ENCODE data around the gene ZNF513.
A peak's percentile ranks its signal among the peaks of the same experiment; 100 is the strongest.

The ZNF513 gene

DNA sequence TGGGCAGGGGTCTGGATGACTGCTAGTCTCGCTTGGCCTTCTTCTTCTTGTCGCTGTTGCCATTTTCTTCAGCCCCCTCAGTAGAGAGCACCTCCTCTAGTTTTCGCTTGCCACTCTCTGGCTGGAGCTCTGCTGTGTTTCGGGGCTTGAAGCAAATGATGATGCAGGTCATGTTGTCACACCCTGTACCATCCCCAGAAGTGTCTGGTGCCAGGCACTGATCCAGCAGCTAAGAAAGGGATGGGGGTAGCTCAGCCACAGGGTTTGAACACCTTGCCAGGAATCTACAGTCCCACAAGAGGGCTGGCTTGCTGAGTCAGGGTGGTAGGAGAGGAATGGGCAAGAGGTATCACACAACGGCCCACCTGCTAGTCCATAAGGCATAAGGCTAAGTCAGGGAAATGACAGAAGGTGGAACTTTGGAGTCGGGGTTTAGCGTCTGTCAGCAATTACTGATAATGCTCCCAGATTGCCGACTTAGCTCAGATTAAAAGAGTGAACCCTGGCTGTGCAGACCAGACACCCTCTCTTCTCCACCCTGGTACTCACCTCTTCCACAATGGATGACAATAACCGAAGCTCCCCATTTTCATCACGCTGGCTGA is 1.1 kb upstream of the ZNF513 start:
- no peak for DNase-seq

DNA sequence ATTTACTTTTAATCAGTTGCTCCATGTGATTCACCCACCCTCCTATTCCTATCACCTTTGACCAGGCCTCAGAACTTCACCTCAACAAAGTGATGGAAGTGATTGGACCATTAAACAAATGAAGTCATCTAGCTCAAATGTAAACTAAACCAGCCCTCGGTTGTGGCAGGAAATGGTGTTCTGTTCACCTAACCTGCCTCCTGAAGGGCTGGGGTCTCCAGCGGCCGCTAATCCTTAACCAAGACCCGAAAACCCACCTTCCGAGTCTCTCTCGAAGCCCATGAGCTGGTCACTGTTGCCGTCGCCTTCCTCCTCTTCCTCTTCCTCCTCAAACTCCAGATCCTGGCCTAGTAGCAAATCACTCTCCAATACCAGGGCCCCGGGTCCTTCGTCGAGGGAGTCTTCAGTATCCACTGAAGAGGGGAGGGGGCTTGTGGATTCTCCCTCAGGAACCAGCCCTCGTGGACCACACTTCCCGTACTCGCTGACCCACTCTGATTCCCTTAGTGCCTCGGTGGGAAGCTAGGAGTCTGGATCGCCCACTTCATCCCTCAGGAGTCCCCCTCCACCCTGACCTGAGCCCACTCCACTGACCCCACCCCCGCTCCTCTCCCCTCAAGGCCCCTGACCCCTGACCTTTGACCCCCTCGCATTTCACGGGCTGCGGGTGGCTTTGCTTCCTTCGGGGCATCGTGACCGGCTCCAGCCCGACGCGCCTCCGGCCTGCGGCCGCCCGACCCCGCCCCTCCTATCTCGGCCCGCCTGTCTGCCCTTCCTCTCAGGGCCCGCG is 503 bp downstream of the ZNF513 start:
- peak in 1 of 2 experiments; percentile 61 for DNase-seq

DNA sequence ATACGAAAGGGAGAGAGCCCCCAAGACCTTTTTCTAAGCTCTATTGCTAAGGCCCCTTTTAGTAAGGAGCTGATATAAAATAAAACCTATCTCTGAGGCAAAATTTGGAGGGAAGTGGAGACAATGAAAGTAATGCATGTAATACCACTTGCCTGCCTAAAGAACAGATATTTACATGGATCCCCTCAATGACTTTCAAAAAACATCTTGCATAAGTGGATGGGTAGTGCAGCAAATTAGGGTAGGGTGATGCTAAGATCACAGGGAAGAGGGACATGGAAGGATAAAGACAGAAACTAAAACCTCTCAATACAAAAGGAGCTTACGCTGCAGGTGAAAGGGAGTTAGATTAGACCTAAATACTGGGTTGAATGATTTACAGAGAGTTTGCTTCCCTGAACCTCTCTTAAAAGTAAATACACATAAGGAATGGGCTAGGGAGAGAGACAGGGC is 1.1 kb downstream of the ZNF513 start:
- no peak for DNase-seq

DNA sequence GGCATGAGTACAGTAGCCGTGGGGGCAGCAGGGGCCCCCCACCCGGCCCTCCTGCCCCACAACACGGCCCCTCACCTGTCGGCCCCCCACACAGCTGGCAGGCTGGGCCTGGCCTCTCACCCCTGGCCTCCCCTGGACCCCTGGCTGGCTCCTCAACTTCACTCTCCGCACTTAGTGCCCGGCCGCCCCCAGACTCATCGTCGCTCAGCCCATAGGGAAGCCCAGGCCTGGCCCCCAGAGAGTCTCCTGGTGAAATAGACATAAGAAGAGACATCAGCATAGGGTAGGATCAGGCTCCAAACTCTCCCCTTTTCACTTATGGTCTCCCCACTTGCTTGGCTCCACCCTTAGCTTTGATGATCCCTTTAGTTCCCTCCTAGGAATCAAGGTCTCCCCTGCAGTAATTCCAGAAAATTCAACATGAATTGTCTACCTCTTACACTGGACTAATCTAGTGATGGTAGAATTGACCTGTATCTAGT is 1.7 kb downstream of the ZNF513 start:
- no peak for DNase-seq

DNA sequence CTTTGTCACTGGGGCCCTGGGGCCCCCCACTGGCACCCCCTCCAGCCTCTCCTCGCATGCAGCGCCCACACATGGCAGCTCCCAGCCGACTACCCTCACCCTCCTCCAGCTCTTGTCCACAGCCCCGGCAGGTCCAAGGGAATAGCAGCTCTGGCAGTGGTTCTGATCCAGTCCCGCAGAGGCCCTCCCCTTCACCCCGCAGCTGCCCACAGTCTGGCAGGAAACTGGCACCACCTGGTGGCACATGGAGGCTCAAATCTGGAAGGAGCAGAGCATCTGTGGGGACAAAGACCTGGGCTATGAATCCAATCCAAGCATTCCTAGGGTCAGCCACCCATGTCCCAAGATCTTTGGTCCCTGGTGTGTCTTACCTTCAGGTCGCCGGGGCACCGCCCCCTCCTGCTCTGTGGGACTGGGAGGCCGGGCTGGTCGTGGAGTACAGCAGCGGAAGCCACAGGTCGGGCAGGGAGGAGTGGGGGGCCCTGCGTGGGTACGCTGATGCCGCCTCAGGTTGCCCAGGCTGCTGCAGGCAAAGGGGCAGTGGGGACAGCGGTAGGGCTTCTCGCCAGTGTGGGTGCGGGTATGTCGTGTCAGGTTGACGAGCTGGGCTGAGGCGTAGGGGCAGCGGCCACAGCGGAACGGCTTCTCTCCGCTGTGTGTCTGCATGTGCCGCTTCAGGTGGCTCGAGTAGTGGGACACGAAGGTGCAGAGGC is 2.3 kb downstream of the ZNF513 start:
- peak in 1 of 2 experiments; percentile 8 for DNase-seq

DNA sequence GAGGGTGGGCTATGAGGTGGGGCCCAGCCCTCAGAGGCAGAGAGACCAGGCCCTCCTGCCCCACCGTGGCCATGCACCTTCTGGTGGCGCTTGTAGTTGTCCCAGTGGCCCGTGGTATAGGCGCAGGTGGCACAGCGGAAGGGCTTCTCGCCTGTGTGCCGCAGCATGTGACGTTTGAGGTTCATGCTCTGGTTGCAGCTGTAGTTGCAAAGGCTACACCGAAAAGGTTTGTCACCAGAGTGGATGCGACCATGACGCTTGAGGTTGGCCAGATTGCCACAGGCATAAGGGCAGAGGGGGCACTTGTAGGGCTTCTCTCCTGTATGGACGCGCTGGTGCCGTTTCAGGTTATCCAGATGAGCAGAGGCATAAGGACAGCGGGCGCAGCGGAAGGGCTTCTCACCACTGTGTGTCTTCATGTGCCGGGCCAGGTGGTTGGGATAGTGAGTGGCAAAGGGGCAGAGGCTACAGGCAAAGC is 2.9 kb downstream of the ZNF513 start:
- DNase-seq = no peak

DNA sequence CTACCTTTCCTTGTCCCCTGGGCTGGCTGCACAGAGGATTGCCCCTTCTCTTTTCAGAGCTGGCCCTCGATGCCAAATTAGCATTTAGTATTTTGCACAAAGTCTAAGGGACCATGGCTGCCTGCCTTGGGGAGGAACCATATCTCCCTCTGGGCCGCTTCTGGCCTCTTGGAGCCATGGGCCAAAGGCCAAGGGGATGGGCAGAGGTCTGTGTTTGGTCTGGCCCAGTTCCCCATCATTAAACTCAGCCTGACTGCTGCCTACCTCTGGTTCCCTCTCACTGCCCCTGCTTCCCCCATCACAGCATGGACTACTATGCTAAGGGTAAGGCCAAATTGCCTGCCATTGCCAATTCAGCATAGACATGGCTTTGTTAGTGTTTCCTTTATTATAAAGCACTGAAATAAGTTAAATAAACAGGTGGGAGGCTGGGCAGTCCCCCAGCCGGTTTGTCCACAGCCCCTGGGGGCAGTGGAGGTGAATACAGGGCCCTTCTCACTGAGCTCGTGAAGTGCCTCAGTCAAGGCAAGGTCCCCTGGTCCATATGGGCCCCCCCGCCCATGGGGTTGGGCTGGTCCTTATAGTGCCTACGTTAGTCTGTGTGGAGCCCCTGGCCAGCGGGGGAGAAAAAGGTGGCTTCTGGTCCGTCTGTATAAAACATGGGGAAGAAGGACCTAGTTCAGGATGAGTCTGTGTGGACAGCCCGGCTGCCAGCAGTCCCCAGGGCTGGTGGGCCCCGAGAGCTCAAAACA is 3.5 kb downstream of the ZNF513 start:
- DNase-seq = no peak

DNA sequence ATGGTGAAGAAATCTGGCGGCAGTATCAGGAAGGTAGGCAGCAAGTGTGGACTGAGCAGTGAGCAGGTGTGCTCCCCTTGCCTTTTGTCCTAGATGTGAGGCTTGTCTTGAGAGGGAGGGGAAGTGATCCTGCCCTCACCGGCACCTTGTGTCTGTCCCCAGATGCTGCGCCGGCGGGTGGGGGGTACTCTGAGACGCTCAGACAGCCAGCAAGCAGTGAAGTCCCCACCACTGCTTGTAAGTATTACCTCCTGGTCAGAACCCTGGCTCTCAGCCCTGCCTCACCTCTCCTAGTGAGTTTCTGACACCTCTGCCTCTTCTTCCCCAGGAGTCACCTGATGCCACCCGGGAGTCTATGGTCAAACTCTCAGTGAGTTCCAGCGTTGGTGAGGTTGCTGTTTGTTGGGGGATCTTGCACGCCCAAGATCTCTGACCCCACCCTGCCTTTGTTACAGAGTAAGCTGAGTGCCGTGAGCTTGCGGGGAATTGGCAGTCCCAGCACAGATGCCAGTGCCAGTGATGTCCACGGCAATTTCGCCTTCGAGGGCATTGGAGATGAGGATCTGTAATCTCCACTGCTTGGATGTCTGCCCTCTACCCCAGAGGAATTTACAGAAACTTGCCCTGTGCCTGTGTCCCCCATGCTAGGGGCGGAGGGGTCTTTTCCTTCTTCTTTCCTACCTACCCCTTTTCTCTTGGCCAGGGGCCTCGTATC is 4.2 kb downstream of the ZNF513 start:
- DNase-seq = no peak

DNA sequence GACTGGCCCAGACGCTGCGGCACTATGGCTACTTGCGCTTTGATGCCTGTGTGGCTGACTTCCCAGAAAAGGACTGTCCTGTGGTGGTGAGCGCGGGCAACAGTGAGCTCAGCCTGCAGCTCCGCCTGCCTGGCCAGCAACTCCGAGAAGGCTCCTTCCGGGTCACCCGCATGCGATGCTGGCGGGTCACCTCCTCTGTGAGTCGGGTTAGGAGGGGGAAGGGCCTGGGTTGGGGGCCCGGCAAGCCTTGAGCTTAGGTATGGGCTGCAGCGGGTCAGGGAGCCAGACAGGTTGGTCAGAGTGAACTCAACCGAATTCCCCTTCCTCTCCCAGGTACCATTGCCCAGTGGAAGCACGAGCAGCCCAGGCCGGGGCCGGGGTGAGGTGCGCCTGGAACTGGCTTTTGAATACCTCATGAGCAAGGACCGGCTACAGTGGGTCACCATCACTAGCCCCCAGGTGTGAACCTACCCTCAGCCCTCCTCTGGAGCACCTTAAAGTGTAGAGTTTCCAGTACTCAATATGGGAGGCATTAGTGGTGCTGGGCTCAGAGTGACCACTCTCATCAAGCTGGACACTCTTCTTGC is 4.9 kb downstream of the ZNF513 start:
- DNase-seq = no peak

DNA sequence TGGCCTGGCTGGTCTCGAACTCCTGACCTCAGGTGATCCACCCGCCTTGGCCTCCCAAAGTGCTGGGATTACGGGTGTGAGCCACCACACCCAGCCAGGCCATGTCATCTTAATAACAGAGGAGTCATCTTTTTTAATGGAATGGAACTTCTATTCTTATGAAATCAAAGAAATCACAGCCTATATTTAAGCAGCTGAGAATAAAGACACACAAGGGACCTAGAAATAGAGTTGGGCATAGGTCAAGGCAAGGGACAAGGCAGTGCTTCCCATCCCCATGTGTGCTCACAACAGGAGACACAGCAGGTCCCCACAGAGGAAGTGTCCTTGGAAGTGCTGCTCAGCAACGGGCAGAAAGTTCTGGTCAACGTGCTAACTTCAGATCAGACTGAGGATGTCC is 7.0 kb downstream of the ZNF513 start:
- no peak for DNase-seq

DNA sequence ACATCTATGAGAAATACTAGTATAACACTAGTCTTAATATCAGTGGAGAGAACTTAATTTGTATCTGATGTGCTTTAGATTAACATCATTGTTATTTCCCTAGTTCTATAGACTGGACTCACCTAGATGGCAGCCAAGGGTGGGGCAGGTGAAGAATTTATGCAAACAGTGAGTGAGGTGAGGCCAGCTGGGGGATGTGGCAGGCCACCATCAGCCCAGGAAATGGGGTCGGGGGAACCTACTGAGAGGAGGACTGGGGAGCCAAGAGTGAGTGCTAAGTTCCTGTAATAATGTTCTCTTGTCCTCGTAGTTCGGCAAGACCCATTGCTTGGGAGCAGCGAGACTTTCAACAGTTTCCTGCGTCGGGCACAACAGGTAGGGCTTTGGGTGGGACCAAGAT is 7.6 kb downstream of the ZNF513 start:
- no peak for DNase-seq

DNA sequence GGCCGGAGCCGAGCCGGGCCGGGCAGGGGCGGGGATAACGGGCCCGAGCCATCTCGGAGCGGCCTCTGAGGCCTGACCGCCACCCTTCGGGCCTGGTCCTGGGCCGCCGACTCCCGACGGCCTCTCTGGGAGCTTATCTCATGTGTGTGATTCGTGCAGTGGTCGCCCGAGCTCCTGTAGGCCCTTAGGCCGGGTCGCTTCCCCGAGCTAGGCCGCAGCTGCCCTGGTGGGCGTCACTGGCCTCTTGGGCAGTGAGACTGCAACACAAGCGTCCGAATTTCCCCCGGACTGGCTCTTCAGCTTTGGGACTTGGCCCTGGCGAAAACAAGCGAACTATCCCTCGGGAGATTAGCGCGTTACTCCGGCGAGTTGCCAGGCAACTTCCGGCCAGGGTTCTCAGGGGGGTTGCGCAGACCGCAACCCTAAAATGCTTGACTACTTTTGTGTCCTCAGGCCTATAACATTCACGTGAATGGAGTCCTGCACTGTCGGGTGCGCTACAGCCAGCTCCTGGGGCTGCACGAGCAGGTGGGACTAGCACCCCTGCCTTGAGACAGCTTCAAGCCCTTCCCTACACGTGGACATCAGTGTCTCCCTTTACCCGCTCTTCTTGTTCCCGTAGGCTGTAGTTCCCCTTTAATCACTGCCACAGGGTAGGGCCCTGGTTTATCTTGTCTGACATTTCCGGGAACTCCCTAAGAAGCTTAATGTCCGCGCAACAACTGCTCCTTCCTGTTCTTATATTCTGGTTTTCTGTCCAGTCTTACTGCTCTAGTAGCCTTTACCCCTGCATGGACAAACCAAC is 9.5 kb downstream of the ZNF513 start:
- DNase-seq = peak in 1 of 2 experiments; percentile 4

DNA sequence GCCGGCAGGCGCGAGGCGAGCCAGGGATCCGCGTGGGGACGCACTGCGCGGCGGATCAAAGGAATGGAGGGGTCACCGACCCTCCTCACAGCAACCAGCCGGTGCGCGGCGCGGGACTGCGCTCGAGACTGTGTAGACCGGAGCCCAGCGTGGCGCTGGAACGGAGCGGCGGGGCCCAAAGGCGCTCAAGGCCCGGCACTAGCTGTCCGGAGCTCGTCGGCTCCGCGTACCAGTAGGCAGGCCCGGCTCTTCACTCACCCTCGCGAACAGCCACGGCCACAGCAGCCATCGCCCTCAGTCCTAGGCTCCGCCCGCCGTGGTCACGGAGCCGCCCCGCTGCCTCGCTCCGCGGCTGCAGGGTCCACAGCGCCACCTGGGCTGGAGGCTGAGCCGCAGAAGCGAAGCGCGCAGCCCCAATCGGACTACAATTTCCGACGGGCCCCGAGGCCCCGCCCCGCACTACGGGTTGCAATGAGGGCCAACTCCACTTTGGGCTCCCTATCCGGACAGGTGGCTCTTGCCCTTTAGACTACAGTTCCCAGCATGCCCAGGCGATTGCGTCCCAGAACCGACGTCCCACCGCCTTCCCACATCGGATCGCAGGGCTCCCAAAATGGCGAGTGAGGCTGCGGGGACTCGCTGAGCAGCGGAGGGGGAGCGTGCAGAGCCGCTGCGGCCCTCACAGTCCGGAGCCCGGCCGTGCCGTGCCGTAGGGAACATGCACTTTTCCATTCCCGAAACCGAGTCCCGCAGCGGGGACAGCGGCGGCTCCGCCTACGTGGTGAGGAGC is 10.3 kb downstream of the ZNF513 start, which contains the start of the genes EIF2B4 and SNX17:
Gene EIF2B4 (minus strand): TSS at position 313 of the 790 bp plus-strand sequence. CDS start 24 bp downstream, at position 289.
Gene SNX17 (plus strand): TSS at position 591 of the 790 bp plus-strand sequence. CDS start 128 bp downstream, at position 719.
- peak; percentile 98 to 99 for DNase-seq

DNA sequence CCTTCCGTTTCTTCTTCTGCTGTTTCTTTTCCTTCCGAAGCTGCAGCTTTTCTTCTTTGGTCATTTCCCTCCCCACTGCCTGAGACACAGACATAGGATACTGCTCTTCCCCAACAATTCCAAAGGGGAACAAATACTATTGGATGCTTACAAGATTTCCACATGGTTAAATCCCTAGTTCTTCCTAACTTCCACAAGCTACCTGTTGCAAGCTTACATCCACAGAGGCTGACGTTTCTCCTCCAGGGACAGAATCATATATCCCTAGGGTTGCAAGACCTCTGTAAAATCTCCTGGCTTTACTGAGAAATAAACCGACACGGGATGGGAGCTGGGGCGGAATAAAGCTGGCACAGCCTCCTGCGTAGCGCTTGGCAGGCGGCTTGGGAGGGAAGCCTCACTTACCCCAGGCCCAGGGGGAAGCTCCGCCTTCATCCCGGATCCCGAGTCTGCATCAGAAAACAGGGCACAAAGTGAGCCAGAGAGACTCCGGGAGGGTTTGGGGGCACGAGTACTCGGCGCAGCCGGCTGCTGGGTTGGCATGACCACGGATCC is 11.0 kb downstream of the ZNF513 start:
- peak; percentile 40 to 42 for DNase-seq

DNA sequence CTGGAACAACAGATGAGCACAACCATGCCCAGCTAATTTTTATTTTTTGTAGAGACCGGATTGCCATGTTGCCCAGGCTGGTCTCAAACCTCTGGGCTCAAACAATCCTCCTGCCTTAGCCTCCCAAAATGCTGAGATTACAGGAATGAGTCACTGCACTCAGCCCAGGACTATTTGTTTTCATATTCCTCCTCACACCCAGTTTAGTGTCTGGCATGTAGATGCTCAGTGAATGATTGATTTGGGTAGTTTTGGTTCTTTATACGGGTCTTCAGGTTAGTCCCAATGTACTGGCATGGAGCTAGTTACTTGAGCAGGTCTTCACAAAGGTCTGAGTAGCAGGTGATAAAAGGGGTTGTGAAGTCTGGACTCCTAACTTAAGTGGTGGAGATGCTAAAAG is 16.6 kb downstream of the ZNF513 start:
- DNase-seq = no peak

DNA sequence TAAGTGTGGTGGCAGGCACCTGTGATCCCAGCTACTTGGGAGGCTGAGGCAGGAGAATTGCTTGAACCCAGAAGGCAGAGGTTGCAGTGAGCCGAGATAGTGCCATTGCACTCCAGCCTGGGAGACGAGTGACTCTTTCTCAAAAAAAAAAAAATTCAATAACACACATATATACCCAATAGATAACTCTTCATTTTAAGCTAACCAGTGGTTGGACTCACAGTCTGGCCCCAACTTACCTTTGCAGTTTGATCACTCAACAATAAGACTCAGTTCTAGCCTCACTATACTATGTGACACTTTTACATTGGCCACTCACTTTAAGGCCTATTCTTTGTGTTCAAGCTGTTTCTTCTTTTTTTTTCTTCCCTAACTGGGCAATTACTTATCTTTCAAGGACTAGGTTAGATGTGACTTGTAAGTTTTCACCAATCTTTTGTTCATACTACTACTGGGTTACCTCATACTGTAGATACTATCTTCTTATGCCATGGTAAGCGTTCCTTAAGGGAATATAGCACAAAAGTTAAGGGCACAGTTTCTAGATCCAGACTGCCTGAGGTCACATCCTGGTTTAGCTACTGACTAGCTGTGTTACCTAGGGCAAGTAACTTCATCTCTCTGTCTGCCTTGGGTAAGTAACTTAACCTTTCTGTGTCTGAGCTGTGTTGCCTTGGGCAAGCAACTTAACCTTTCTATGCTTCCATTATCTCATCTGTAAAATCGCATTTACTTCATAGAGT is 17.7 kb downstream of the ZNF513 start:
- DNase-seq = no peak

DNA sequence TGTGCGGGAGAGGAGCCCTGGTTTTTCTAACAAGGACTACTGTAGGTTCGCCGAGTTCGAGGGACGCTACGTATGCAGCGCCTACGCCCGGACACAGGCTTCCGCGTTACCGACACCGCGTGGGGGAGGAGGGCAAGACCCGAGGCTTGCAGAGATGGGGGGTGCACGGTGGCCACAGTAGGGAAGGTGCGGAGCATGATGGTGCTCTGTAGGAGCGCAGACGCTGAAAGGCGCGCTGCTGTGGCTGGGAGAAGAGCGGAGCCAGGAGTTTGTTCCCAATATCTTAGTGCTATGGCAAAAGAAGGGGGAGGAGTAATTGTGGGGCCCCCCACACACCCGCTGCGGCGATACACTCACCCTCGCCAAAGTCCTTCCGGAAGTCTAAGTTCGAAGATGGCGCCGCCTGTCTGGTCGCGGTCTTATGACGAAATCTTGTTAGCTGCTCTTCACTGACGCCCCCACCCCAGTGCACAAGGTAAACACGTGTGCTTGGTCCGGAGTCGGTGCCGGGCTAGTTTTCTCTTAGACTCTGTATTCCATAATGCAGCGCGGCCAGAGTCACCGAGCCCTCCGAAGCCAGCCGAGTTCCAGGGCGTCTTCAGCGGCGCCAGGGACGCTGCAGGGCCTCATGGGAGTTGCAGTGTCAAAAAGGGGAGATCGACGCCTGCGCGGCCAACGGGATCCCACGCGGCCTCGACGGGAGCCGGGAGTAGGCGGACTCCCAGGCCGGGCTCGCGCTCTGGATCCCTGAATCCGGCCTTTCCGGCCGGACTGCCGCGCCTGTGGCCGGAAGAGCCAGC is 24.0 kb downstream of the ZNF513 start, which contains the start of gene GTF3C2:
Gene GTF3C2 (minus strand): TSS at position 383 of the 800 bp plus-strand sequence. CDS start 13,210 bp downstream, outside the sequence.
- DNase-seq = peak; percentile 96 to 99

DNA sequence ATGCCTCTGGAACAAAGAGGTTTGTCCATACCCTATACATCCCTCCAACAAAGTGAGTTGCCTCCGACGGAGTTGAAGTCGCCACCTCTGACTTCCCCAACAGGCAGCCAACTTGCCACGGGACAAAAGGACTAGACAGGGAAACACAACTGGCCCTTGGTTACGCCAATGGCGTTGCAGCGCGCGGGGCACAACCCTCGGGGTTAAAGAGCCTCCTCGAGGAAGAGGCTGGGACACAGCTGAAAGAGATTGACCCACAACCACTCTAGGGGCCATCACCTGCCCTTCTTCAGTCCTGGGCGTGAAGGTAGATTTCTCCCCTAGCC is 24.5 kb downstream of the ZNF513 start:
- DNase-seq = peak; percentile 37 to 42

Data from SHP77 (cell line).